H9 (cell line): ENCODE results near the gene CYP2A7. TPM values are rescaled to one million over a fixed set of nuclear protein-coding genes. Genes with fewer than 3 reads are reported as not detected.

ENCODE experiments used
- DNase-seq: peaks from one replicate; pipeline ENCODE4 v3.0.0-alpha.2; 2017
- H2AFZ ChIP-seq: one replicate; pipeline ENCODE4 v1.6.1; 2013; ENCODE audit warnings: mild to moderate bottlenecking, low read length, control low read depth, moderate library complexity
- H2AK5ac ChIP-seq: 2 replicates; pipeline ENCODE4 v1.6.1; 2013; ENCODE audit warnings: low read length, control low read depth, mixed read lengths; ENCODE audit not compliant: insufficient read length
- H2BK120ac ChIP-seq: one replicate; pipeline ENCODE4 v1.6.1; 2013; ENCODE audit warnings: low read depth, mild to moderate bottlenecking, low read length, control low read depth, inconsistent platforms; ENCODE audit not compliant: poor library complexity, severe bottlenecking
- H2BK12ac ChIP-seq: 2 replicates; pipeline ENCODE4 v1.6.1; 2013; ENCODE audit warnings: low read length, control low read depth, mixed read lengths, low read depth; ENCODE audit not compliant: insufficient read length
- H2BK15ac ChIP-seq: 2 replicates; pipeline ENCODE4 v1.6.1; 2013; ENCODE audit warnings: low read depth, low read length, control low read depth
- H2BK20ac ChIP-seq: one replicate; pipeline ENCODE4 v1.6.1; 2013; ENCODE audit warnings: low read depth, mild to moderate bottlenecking, low read length, control low read depth, inconsistent platforms; ENCODE audit not compliant: poor library complexity, severe bottlenecking
- H2BK5ac ChIP-seq: 2 replicates; pipeline ENCODE4 v1.6.1; 2013; ENCODE audit warnings: low read length, control low read depth, mixed read lengths; ENCODE audit not compliant: insufficient read length
- H3K14ac ChIP-seq: 2 replicates; pipeline ENCODE4 v1.6.1; 2013; ENCODE audit warnings: low read length, control low read depth; ENCODE audit not compliant: insufficient read depth
- H3K18ac ChIP-seq: 2 replicates; pipeline ENCODE4 v1.6.1; 2013; ENCODE audit warnings: low read depth, mild to moderate bottlenecking, mixed read lengths, low read length, control low read depth; ENCODE audit not compliant: insufficient read length
- H3K23ac ChIP-seq: 2 replicates; pipeline ENCODE4 v1.6.1; 2013; ENCODE audit warnings: low read length, control low read depth, mixed read lengths, low read depth; ENCODE audit not compliant: insufficient read length
- H3K23me2 ChIP-seq: 2 replicates; pipeline ENCODE4 v1.6.1; 2013; ENCODE audit warnings: low read depth, mild to moderate bottlenecking, mixed read lengths, low read length, control low read depth; ENCODE audit not compliant: insufficient read length, poor library complexity, severe bottlenecking
- H3K27ac ChIP-seq: 2 replicates; pipeline ENCODE4 v1.5.1; 2013; ENCODE audit warnings: low read length, control low read depth, mixed read lengths, low read depth; ENCODE audit not compliant: insufficient read length
- H3K27me3 ChIP-seq: 2 replicates; pipeline ENCODE4 v1.6.1; 2013; ENCODE audit warnings: low read length, control low read depth, inconsistent platforms; ENCODE audit not compliant: insufficient read depth
- H3K4ac ChIP-seq: 2 replicates; pipeline ENCODE4 v1.6.1; 2013; ENCODE audit warnings: low read depth, mild to moderate bottlenecking, control low read depth, inconsistent platforms, low read length, moderate library complexity
- H3K4me1 ChIP-seq: 2 replicates; pipeline ENCODE4 v1.6.1; 2013; ENCODE audit warnings: low read length, control low read depth, inconsistent platforms; ENCODE audit not compliant: insufficient read depth
- H3K4me2 ChIP-seq: 2 replicates; pipeline ENCODE4 v1.6.1; 2013; ENCODE audit warnings: low read length, control low read depth, mixed read lengths; ENCODE audit not compliant: insufficient read length, insufficient read depth
- H3K56ac ChIP-seq: 2 replicates; pipeline ENCODE4 v1.6.1; 2013; ENCODE audit warnings: low read depth, mild to moderate bottlenecking, mixed read lengths, low read length, control low read depth; ENCODE audit not compliant: insufficient read length
- H3K79me1 ChIP-seq: 2 replicates; pipeline ENCODE4 v1.6.1; 2013; ENCODE audit warnings: low read depth, mild to moderate bottlenecking, moderate library complexity, low read length, control low read depth, inconsistent platforms; ENCODE audit not compliant: insufficient read depth, poor library complexity, severe bottlenecking
- H3K79me2 ChIP-seq: 2 replicates; pipeline ENCODE4 v1.6.1; 2013; ENCODE audit warnings: low read length, control low read depth, inconsistent platforms; ENCODE audit not compliant: insufficient read depth
- H3K9ac ChIP-seq: 2 replicates; pipeline ENCODE4 v1.6.1; 2013; ENCODE audit warnings: low read length, control low read depth, mixed read lengths; ENCODE audit not compliant: insufficient read length; ENCODE audit errors: extremely low read depth
- H3K9me3 ChIP-seq: one replicate; pipeline ENCODE4 v1.6.1; 2013; ENCODE audit warnings: low read depth, low read length, inconsistent platforms; ENCODE audit not compliant: control insufficient read depth
- H3T11ph ChIP-seq: one replicate; pipeline ENCODE4 v1.6.1; 2013; ENCODE audit warnings: mild to moderate bottlenecking, low read length, control low read depth, inconsistent platforms
- H4K20me1 ChIP-seq: one replicate; pipeline ENCODE4 v1.6.1; 2013; ENCODE audit not compliant: control insufficient read depth, insufficient read length, insufficient read depth
- H4K5ac ChIP-seq: 2 replicates; pipeline ENCODE4 v1.6.1; 2013; ENCODE audit warnings: low read depth, mild to moderate bottlenecking, mixed read lengths, low read length, control low read depth; ENCODE audit not compliant: insufficient read length
- H4K8ac ChIP-seq: replicated peaks from 2 replicates; pipeline ENCODE4 v1.6.1; 2013; ENCODE audit warnings: low read length, control low read depth, mixed read lengths, low read depth; ENCODE audit not compliant: insufficient read length
- H4K91ac ChIP-seq: 2 replicates; pipeline ENCODE4 v1.6.1; 2013; ENCODE audit warnings: low read depth, mild to moderate bottlenecking, moderate library complexity, mixed read lengths, low read length, control low read depth; ENCODE audit not compliant: insufficient read length
- H3K27ac Mint-ChIP-seq, 3 experiments: 2 replicates in 2 of 3; 3 replicates in 1 of 3; pipeline ENCODE4 v1.8.0; 2020 to 2021; ENCODE audit warnings: mixed read lengths in 3 of 3, mild to moderate bottlenecking in 1 of 3, moderate library complexity in 1 of 3
- H3K27me3 Mint-ChIP-seq: 2 replicates; pipeline ENCODE4 v1.8.0; 2021; ENCODE audit warnings: low read depth, mild to moderate bottlenecking, moderate library complexity, mixed read lengths
- H3K36me3 Mint-ChIP-seq, 3 experiments: 2 replicates in 2 of 3; 3 replicates in 1 of 3; pipeline ENCODE4 v1.8.0; 2020 to 2021; ENCODE audit warnings: low read depth in 3 of 3, mixed read lengths in 3 of 3; ENCODE audit not compliant: insufficient read depth in 1 of 3
- H3K4me1 Mint-ChIP-seq, 2 experiments: 2 replicates each; pipeline ENCODE4 v1.8.0; 2020; ENCODE audit warnings: mixed read lengths in 2 of 2
- H3K4me3 Mint-ChIP-seq, 2 experiments: 2 replicates in 1 of 2; 3 replicates in 1 of 2; pipeline ENCODE4 v1.8.0; 2020 to 2021; ENCODE audit warnings: mild to moderate bottlenecking in 2 of 2, mixed read lengths in 2 of 2, moderate library complexity in 1 of 2
- H3K9me3 Mint-ChIP-seq, 2 experiments: 2 replicates in 1 of 2; 3 replicates in 1 of 2; pipeline ENCODE4 v1.8.0; 2020; ENCODE audit warnings: mild to moderate bottlenecking in 2 of 2, mixed read lengths in 2 of 2, moderate library complexity in 1 of 2
- WGBS: extraction: QIAGEN DNeasy Blood & Tissue Kit; methylation state at CpG from one replicate; pipeline ENCODE4 v1.1.7; 2013; ENCODE audit warnings: missing lambda C conversion rate, low lambda C conversion rate, mixed read lengths; ENCODE audit not compliant: insufficient read length; ENCODE audit errors: extremely low coverage; 5-methylcytosine and 5-hydroxymethylcytosine counted together
- total RNA-seq: library from RNA; stranded (reverse); gene quantifications from 2 replicates; pipeline ENCODE4 v1.2.1, GENCODE V29; 2021
- TF ChIP-seq, protein P1 (sequence below): fragments of 200-600 bp; sonication (generic); conservative IDR thresholded peaks from 3 replicates; pipeline ENCODE4 v1.8.0; 2021; ENCODE audit warnings: antibody characterized with exemption, mild to moderate bottlenecking

CYP2A7 gene
- total RNA-seq, 1 experiment from 2014 or later = not detected

DNA sequence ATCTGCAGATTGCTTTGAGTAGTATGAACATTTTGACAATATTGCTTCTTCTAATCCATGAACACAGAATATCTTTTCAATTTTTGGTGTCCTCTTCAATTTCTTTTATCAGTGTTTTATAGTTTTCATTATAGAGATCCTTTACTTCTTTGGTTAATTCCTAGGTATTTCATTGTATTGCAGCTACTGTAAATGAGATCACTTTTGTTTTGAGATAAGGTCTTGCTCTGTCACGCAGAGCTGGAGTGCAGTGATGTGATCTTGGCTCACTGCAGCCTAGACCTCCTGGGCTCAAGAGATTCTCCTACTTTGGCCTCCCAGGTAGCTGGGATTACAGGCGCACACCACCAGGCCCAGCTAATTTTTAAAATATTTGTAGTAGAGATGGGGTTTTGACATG, 9.8 kb downstream of the CYP2A7 start:
- no peak overlapping the region for H4K5ac ChIP-seq
- H3K23ac ChIP-seq = no peak overlapping the region
- no peaks in the 10 kb centered on the region for H3K79me1 ChIP-seq
- H3K27me3 Mint-ChIP-seq = peaks cover 73% of the 10 kb centered on the region
- no peaks in the 10 kb centered on the region; a peak in 1 of 7 replicates for H3K36me3 Mint-ChIP-seq
- WGBS = no CpG with 5 or more reads among the region's 2 CpGs
- H3K79me2 ChIP-seq = no peaks in the 10 kb centered on the region
- H3K27ac ChIP-seq = no peak overlapping the region
- H2BK15ac ChIP-seq = no peak overlapping the region
- no peak overlapping the region for H3K4ac ChIP-seq
- H3K4me1 ChIP-seq = no peaks in the 10 kb centered on the region
- H3K23me2 ChIP-seq = no peaks in the 10 kb centered on the region
- DNase-seq = no peak
- no peak overlapping the region for H2AFZ ChIP-seq
- H4K8ac ChIP-seq = no peak overlapping the region
- no peak overlapping the region for H3K4me3 Mint-ChIP-seq
- H2BK5ac ChIP-seq = no peak overlapping the region
- no peak overlapping the region for H3K27ac Mint-ChIP-seq
- H2BK12ac ChIP-seq = no peak overlapping the region
- peaks cover 0 to 6% of the 10 kb centered on the region in 2 experiments; a peak in 3 of 4 replicates for H3K4me1 Mint-ChIP-seq
- H3K9me3 ChIP-seq = no peaks in the 10 kb centered on the region
- H3K4me2 ChIP-seq = no peak overlapping the region
- no peak overlapping the region for H3K14ac ChIP-seq
- TF ChIP-seq, protein P1, sequence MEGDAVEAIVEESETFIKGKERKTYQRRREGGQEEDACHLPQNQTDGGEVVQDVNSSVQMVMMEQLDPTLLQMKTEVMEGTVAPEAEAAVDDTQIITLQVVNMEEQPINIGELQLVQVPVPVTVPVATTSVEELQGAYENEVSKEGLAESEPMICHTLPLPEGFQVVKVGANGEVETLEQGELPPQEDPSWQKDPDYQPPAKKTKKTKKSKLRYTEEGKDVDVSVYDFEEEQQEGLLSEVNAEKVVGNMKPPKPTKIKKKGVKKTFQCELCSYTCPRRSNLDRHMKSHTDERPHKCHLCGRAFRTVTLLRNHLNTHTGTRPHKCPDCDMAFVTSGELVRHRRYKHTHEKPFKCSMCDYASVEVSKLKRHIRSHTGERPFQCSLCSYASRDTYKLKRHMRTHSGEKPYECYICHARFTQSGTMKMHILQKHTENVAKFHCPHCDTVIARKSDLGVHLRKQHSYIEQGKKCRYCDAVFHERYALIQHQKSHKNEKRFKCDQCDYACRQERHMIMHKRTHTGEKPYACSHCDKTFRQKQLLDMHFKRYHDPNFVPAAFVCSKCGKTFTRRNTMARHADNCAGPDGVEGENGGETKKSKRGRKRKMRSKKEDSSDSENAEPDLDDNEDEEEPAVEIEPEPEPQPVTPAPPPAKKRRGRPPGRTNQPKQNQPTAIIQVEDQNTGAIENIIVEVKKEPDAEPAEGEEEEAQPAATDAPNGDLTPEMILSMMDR = no peak
- no peak overlapping the region for H4K91ac ChIP-seq
- no peak overlapping the region for H3K56ac ChIP-seq
- no peak overlapping the region for H2BK20ac ChIP-seq
- H3K9me3 Mint-ChIP-seq = no peaks in the 10 kb centered on the region; a peak in 2 of 5 replicates
- no peak overlapping the region for H2AK5ac ChIP-seq
- no peak overlapping the region for H3K9ac ChIP-seq
- H3T11ph ChIP-seq = no peak overlapping the region
- H3K18ac ChIP-seq = no peak overlapping the region
- H3K27me3 ChIP-seq = no peaks in the 10 kb centered on the region
- H4K20me1 ChIP-seq = no peaks in the 10 kb centered on the region
- H2BK120ac ChIP-seq = no peak overlapping the region
